ENCODE results near the gene KAT8.
A peak's percentile ranks its signal among the peaks of the same experiment; 100 is the strongest.
"Not testable (repeated sequence)": the region's sequence is repeated elsewhere in the genome, so short reads cannot be mapped to it uniquely, and the experiment has no call there.

KAT8 gene

DNA sequence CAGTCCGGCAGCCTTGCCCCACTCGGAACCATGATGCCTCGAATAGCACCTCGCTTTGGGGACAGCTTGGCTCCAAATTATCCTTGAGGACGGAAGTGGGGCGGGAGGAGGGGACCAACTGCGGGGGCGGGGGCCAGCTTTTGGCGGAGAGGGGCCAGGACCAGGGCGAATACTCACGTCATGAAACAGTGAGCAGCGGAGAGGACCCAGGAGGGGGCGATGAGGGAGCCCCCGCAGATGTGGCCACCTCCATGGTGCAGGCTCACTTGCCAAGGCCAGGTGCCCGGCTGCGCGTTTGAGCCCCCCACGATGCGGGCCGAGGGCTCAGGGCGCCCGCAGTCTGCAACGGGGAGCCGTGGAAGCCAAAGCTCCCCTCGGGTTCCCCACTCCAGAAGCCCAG lies 31.4 kb downstream of the KAT8 start:
- no peak for DNase-seq (ENCODE audit: low read depth)

DNA sequence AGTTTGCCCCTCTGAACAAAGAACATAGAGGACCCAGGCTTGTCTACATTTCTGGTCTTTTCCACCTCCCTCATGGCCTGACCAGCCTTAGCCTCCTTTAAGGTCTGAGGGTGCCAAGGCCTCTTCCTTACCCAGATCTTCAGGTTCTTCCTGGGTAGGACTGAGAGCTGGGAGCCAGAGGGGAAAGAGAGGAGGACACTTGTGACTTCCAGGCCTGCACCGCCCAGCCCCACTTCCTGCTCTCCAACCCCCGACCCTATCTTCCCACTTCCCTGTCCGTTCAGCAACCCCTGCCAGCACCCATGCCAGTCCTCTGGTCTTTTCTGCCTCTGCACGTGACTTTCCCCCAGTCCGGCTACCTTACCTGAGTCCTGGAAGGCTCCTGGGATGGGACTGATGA lies 31.9 kb downstream of the KAT8 start:
- DNase-seq (ENCODE audit: low read depth): no peak

DNA sequence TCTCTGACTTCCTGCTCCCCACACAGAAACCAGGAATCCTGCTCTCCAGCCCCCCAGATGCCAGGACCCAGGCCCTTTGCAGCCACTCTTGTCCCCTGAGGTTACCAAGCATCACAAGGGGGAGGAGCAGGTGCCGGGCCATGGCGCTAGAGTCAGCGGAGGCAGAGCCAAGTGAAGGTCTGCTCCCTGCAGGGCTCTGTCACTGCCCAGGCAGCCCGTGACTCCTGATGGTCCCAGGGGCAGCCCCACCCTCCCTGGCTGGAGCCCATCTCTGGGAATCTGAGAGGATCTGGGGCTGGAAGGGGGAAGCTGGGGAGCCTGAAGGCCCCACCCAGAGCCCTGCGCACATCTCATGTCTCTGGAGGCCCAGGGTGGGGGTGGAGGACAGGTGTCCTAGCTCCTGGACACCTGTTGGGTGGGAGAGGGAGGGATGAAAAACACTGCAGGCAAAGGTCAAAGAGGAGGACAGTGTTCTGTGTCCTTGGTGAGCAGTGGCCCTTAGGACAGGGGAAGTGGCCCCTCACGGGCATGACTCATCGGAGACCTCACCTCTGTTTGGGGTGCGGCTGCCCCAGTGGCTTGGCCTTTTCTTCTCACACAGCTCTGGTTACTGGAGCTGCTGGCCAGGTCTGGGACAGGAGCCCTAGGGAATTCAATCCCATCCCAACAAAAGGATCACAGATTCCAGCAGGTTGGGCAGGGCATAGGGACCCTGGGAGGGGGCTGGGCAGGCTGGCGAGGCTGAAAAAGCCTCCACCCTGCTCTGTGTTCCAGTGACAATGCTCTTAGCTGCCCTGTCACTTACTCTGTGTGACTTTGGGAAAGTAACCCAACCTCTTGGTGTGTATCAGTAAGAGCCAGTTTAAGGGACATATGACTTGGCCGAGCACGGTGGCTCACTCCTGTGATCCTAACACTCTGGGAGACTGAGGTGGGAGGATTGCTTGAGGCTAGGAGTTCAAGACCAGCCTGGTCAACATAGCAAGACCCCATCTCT lies 32.7 kb downstream of the KAT8 start, which contains the start of gene PRSS36:
PRSS36 (minus strand) TSS at position 173 of the 997 bp plus-strand sequence; CDS start at position 142, 31 bp downstream.
- DNase-seq (ENCODE audit: low read depth): no peak

DNA sequence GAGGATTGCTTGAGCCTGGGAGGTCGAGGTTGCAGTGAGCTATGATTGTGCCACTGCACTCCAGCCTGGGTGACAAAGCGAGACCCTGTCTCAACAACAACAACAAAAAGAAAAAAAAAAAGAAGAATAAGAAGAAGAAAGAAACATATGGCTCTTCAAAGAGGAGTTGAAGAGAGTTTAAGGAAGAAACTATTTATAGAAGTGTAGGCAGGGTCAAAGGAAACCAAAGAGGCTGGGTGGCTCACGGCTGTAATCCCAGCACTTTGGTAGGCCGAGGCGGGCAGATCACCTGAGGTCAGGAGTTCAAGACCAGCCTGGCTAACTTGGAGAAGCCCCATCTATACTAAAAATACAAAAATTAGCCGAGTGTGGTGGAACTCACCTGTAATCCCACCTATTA lies 33.5 kb downstream of the KAT8 start:
- not testable (repeated sequence) for DNase-seq (ENCODE audit: low read depth)

DNA sequence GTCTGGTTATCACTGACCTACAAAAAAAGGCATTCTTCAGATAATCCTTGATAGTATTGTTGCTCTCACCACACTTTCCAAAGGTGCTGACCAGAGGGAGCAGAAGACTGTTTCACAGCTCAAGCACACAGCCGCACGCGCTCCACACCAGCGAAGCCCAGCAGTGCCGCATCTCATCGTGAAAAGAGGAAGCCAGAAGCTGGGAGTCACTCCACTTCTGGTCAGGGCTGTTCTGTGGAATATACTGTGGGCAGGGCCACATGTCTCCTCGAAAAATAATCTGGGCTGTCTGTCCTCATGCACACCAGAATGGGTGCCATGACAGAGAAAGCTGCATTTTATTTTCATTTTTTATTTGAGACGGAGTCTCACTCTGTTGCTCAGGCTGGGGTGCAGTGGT lies 39.7 kb downstream of the KAT8 start:
- no peak for DNase-seq (ENCODE audit: low read depth)

DNA sequence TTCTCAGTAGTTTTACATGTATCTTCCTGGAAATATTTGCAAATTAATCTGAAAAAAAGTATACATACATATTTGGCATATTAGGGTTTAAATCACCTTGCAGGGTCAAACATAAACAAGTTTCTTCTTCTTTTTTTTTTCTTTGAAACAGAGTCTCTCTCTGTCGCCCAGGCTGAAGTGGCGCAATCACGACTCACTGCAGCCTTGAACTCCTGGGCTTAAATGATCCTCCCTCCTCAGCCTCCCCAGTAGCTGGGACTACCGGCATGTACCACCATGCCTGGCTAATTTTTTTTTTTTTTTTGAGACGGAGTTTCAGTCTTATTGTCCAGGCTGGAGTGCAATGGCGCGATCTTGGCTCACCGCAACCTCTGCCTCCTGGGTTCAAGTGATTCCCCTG lies 49.9 kb downstream of the KAT8 start:
- DNase-seq (ENCODE audit: low read depth): no peak

DNA sequence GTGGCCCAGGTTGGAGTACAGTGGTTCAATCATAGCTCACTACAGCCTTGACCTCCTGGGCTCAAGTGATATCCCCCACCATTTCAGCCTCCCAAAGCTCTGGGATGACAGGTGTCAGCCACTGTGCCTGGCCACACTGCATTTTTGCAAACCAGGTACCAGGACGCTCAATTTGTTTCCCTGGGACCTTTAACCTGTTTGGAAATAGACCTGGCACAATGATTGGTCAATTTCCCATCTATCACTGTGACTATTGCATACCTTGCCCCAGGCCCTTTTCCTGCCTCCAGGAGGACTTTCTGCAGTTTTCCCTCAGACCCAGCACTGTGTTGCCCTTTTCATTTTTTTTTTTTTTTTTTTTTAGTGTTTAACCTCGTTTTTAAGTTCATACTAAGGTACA lies 51.4 kb downstream of the KAT8 start:
- no peak for DNase-seq (ENCODE audit: low read depth)

DNA sequence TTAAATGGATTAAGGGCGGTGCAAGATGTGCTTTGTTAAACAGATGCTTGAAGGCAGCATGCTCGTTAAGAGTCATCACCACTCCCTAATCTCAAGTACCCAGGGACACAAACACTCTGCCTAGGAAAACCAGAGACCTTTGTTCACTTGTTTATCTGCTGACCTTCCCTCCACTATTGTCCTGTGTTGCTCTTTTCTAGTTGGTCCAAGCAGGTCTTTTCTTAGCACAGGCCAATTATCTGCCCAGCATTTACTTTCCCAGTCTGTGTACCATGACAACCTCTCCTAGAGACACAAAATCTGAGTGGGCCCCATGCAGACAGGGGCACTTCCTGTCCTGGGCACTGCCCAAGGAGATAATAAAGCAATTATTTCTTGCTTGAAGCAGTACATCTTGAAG lies 52.6 kb downstream of the KAT8 start:
- DNase-seq (ENCODE audit: low read depth): not testable (repeated sequence)

DNA sequence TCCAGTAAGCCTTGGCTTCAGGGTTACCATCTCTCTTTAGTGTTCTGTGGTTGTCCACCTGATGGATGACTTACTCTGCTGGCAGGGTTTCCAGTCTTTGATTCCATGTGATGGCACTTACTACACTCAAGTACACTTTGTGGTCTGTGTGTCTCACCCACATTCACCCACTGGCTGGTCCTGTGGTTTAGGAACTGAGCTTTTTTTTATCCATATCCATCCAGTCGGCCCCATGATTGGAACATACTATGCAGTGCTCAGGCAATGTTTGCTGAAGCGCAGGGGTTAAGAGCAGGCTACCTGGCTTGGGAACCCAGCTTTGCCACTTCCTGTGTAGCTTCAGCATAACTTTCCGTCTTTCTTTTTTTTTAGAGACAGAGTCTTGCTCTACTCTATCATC lies 59.7 kb downstream of the KAT8 start:
- DNase-seq (ENCODE audit: low read depth): peak; percentile 91

DNA sequence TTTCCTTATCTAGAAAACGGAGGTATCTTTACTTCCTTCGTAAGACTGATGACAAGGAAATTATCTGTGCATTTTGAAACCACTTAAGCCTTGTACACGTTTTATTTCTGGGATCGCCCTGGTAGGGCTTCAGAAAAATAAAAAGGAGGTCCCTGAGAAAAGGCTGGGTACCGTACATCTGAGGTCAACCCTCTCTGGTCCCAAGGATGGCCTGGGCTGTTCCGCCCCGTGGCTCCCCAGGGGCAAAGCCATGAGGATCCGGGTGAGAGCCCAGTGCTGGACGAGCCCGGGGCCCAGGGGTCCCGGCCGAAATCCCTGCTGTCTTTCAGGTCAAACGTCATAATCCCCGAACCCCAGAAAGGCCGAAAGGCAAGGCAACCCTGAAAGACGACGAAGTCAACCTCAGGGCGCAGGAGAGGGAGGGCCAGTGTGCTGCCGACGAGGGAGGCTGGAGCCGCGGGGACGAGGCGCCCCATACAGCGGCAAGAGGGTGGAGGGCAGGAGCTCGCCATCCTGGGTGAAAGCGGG lies 61.8 kb downstream of the KAT8 start:
- no peak for DNase-seq (ENCODE audit: low read depth)

DNA sequence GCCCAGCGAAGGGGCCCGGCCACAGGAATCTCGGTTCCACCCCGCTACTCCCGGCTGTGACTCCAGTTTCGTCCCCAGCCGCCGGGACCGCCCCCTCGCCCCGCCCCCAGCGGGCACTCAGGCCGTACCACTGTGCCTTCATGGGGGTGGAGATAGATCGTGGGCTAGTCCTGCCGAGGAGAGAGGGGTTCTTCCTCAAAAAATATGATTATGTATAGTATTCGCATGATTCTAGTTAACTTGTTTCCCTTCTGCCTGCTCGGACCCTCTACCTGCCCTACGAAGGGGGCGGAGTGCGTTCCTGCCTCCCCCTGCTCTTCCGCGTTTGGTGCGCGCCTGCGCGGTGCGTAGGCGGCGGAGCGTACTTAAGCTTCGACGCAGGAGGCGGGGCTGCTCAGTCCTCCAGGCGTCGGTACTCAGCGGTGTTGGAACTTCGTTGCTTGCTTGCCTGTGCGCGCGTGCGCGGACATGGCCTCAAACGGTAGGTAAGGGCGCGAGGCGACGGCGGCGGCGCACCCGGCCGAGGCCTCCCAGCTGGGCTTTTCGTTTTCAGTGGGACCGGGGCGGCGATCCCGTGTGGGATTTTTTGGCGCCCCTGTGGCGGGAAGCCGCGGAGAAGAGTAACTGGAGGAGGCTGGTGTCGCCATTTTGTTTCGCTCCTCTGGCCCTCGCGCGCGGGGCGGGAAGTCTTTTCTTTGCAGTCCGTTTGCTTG lies 62.4 kb downstream of the KAT8 start, which contains the start of gene FUS:
FUS (plus strand) TSS at position 393 of the 713 bp plus-strand sequence; CDS start at position 469, 76 bp downstream.
- peak; percentile 76 for DNase-seq (ENCODE audit: low read depth)
